Endodermal cell (in vitro differentiated cells): Measurements from ENCODE around the gene POU6F2. TPM values are rescaled to one million over a fixed set of nuclear protein-coding genes. Genes with fewer than 3 reads are reported as not detected.

Experiments used
- DNase-seq: peaks from one replicate; pipeline ENCODE4 v3.0.0-alpha.2; 2017
- H3K27ac ChIP-seq: 2 replicates; pipeline ENCODE4 v1.5.1; 2013; ENCODE audit warnings: mild to moderate bottlenecking, low read depth, low read length, moderate library complexity
- H3K27me3 ChIP-seq: 2 replicates; pipeline ENCODE4 v1.6.1; 2013; ENCODE audit warnings: mild to moderate bottlenecking, low read length, moderate library complexity; ENCODE audit not compliant: insufficient read depth, control insufficient read depth, poor library complexity, severe bottlenecking
- H3K36me3 ChIP-seq: 2 replicates; pipeline ENCODE4 v1.7.0; 2013; ENCODE audit warnings: mild to moderate bottlenecking, low read length, moderate library complexity; ENCODE audit not compliant: control insufficient read depth, insufficient read depth
- H3K4me1 ChIP-seq: one replicate; pipeline ENCODE4 v1.7.0; 2013; ENCODE audit warnings: low read length; ENCODE audit not compliant: control insufficient read depth, insufficient read depth
- H3K4me3 ChIP-seq: 2 replicates; pipeline ENCODE4 v1.5.1; 2013; ENCODE audit warnings: mild to moderate bottlenecking, low read length, moderate library complexity
- H3K9ac ChIP-seq: 2 replicates; pipeline ENCODE4 v1.6.1; 2013; ENCODE audit warnings: mild to moderate bottlenecking, low read length, moderate library complexity; ENCODE audit not compliant: poor library complexity, severe bottlenecking; ENCODE audit errors: extremely low read depth
- H3K9me3 ChIP-seq: 2 replicates; pipeline ENCODE4 v1.6.1; 2013; ENCODE audit warnings: mild to moderate bottlenecking, low read length, moderate library complexity; ENCODE audit not compliant: control insufficient read depth
- H3K27ac Mint-ChIP-seq: 2 replicates; pipeline ENCODE4 v1.8.0; 2020; ENCODE audit warnings: mixed read lengths
- H3K27me3 Mint-ChIP-seq: 2 replicates; pipeline ENCODE4 v1.8.0; 2021; ENCODE audit warnings: mild to moderate bottlenecking, mixed read lengths; ENCODE audit not compliant: insufficient read depth
- H3K36me3 Mint-ChIP-seq: 2 replicates; pipeline ENCODE4 v1.8.0; 2020; ENCODE audit warnings: low read depth, mixed read lengths
- H3K4me1 Mint-ChIP-seq: 2 replicates; pipeline ENCODE4 v1.8.0; 2020; ENCODE audit warnings: mixed read lengths
- H3K4me3 Mint-ChIP-seq: 2 replicates; pipeline ENCODE4 v1.8.0; 2020; ENCODE audit warnings: mild to moderate bottlenecking, moderate library complexity, mixed read lengths
- H3K9me3 Mint-ChIP-seq: 2 replicates; pipeline ENCODE4 v1.8.0; 2020; ENCODE audit warnings: mild to moderate bottlenecking, mixed read lengths
- CTCF ChIP-seq: fragments of 200-600 bp; sonication (generic); conservative IDR thresholded peaks from 2 replicates; pipeline ENCODE4 v1.5.0; 2021; ENCODE audit warnings: antibody characterized with exemption, mild to moderate bottlenecking
- WGBS, 2 experiments: methylation state at CpG; one replicate each; pipeline versions ENCODE4 v1.1.5 to v1.1.7; 2013; ENCODE audit warnings: missing lambda C conversion rate in 2 of 2, mixed read lengths in 1 of 2; ENCODE audit not compliant: insufficient coverage in 1 of 2, insufficient read length in 1 of 2; 5-methylcytosine and 5-hydroxymethylcytosine counted together
- total RNA-seq, 2 donors: library from RNA; stranded (reverse); fragmentation: NEBNext Ultra II Directional in 1 of 2; extraction: Animal tissue kit (Norgen Biotek cat#: 25700) in 1 of 2; gene quantifications; 2 replicates in 1 of 2; 3 replicates in 1 of 2; pipeline ENCODE4 v1.2.1, GENCODE V29; 2021

POU6F2 gene
- total RNA-seq, 2 donors from 2014 or later = 6.0 to 10.0 TPM

- Histone ChIP-seq H3K27me3 (no peaks in the 10 kb centered on the region), H3K4me1 (peaks cover 3% of the 10 kb centered on the region), H3K36me3 (no peaks in the 10 kb centered on the region), H3K4me3 (no peak overlapping the region), H3K9me3 (peaks cover 1% of the 10 kb centered on the region), H3K27ac (no peak overlapping the region), H3K9ac (no peak overlapping the region)
- no peaks in the 10 kb centered on the region for H3K27me3 Mint-ChIP-seq
- no peak for DNase-seq
- 87% methylated on average over 4 of the region's 4 CpGs; no CpG with 5 or more reads in 1 of the 2 experiments for WGBS, 2 experiments
- H3K9me3 Mint-ChIP-seq = no peaks in the 10 kb centered on the region
- peaks cover 14% of the 10 kb centered on the region for H3K4me1 Mint-ChIP-seq
- H3K36me3 Mint-ChIP-seq = peaks cover 3% of the 10 kb centered on the region
- no peak overlapping the region for H3K4me3 Mint-ChIP-seq
- no peak overlapping the region for H3K27ac Mint-ChIP-seq
- TF ChIP-seq CTCF = no peak
Observed at GRCh38 chr7:39035903-39036302, 58.2 kb downstream of the POU6F2 start.

GRCh38 chr7:39042670-39043069, 65.0 kb downstream of the POU6F2 start:
- Mint-ChIP-seq H3K27ac (no peak overlapping the region), H3K4me3 (no peak overlapping the region), H3K27me3 (no peaks in the 10 kb centered on the region), H3K4me1 (peaks cover 13% of the 10 kb centered on the region), H3K9me3 (peaks cover 11% of the 10 kb centered on the region), H3K36me3 (peaks cover 16% of the 10 kb centered on the region)
- Histone ChIP-seq H3K4me1 (no peaks in the 10 kb centered on the region), H3K27me3 (no peaks in the 10 kb centered on the region), H3K9ac (no peak overlapping the region), H3K27ac (no peak overlapping the region), H3K4me3 (no peak overlapping the region), H3K36me3 (no peaks in the 10 kb centered on the region), H3K9me3 (peaks cover 16% of the 10 kb centered on the region)
- DNase-seq = no peak
- WGBS, 2 experiments = 50 to 63% methylated on average over 1 of the region's 1 CpG
- no peak for TF ChIP-seq CTCF

- Mint-ChIP-seq H3K27me3 (no peaks in the 10 kb centered on the region), H3K36me3 (peaks cover 20% of the 10 kb centered on the region), H3K27ac (no peak overlapping the region), H3K4me1 (peaks cover 10% of the 10 kb centered on the region), H3K9me3 (peaks cover 11% of the 10 kb centered on the region), H3K4me3 (no peak overlapping the region)
- TF ChIP-seq CTCF = no peak
- Histone ChIP-seq H3K9ac (no peak overlapping the region), H3K9me3 (peaks cover 23% of the 10 kb centered on the region), H3K27ac (no peak overlapping the region), H3K27me3 (no peaks in the 10 kb centered on the region), H3K4me3 (no peak overlapping the region), H3K36me3 (no peaks in the 10 kb centered on the region), H3K4me1 (no peaks in the 10 kb centered on the region)
- WGBS, 2 experiments = 93 to 100% methylated on average over 2 of the region's 2 CpGs
- no peak for DNase-seq
Observed at GRCh38 chr7:39043531-39043930, 65.8 kb downstream of the POU6F2 start.
